GM12878 (cell line): ENCODE measurements around the gene WDR41. TPM values are rescaled to one million over a fixed set of nuclear protein-coding genes. Genes with fewer than 3 reads are reported as not detected.
"Not testable (repeated sequence)": the region's sequence is repeated elsewhere in the genome, so short reads cannot be mapped to it uniquely, and the experiment has no call there.

Experiments used
- ATAC-seq: fragments of 200-7000 bp; cut with Tn5 transposase; 3 replicates; pipeline ENCODE4 v1.9.1; 2020; ENCODE audit warnings: mild to moderate bottlenecking, moderate library complexity
- BruUV-seq: library from RNA; stranded (reverse); fragments of 400-500 nt; replicated peaks from 2 replicates; lab custom pipeline; 2021; lab: Mats Ljungman, UMichigan
- CTCF ChIA-PET: fragments of 300-600 bp; sonication (Branson Sonifier 250); formaldehyde crosslinking; extraction: SDS; loops from one replicate; lab custom pipeline; 2021; ENCODE audit warnings: inconsistent platforms; lab: Yijun Ruan, JAX
- POLR2A ChIA-PET: fragments of 350-600 bp; formaldehyde crosslinking; extraction: SDS; loops from one replicate; lab custom pipeline; 2021; ENCODE audit warnings: inconsistent platforms; lab: Charles Lee
- RAD21 ChIA-PET: fragments of 300-600 bp; sonication (Branson Sonifier 250); formaldehyde crosslinking; loops from one replicate; lab custom pipeline; 2023; ENCODE audit warnings: antibody characterized with exemption; ENCODE audit not compliant: unreplicated experiment; lab: Charles Lee
- SMC1A ChIA-PET: fragments of 300-600 bp; sonication (Branson Sonifier 250); formaldehyde crosslinking; loops from one replicate; lab custom pipeline; 2023; ENCODE audit not compliant: unreplicated experiment, uncharacterized antibody; lab: Charles Lee
- DNase-seq: peaks from one replicate; pipeline ENCODE4 v3.0.0-alpha.2; 2011; ENCODE audit warnings: low read depth, low spot score
- FAIRE-seq: peaks from 3 replicates; lab custom pipeline; 2011; peaks lifted over from hg19 to GRCh38; lab: Jason Lieb, UNC
- H2AFZ ChIP-seq: 2 replicates; pipeline ENCODE4 v1.6.0; 2011; ENCODE audit warnings: low read depth, low read length, control low read depth; ENCODE audit not compliant: control insufficient read depth
- H3K27ac ChIP-seq: 2 replicates; pipeline ENCODE4 v1.5.1; 2011; ENCODE audit warnings: control low read depth; ENCODE audit not compliant: control insufficient read depth, insufficient read depth
- H3K27me3 ChIP-seq, 2 experiments: replicated peaks in 1 of 2; 2 replicates each; pipeline versions ENCODE4 v1.6.0 to v1.6.1; 2011; ENCODE audit warnings: low read length in 1 of 2; ENCODE audit not compliant: control insufficient read depth in 2 of 2, insufficient read depth in 2 of 2
- H3K36me3 ChIP-seq, 2 experiments: 2 replicates each; pipeline ENCODE4 v1.5.1; 2011; ENCODE audit warnings: low read length in 1 of 2; ENCODE audit not compliant: control insufficient read depth in 2 of 2, insufficient read depth in 2 of 2
- H3K4me1 ChIP-seq: 2 replicates; pipeline ENCODE4 v1.6.1; 2011; ENCODE audit warnings: mild to moderate bottlenecking, low read length, moderate library complexity, mixed read lengths; ENCODE audit not compliant: control insufficient read depth, insufficient read depth
- H3K4me2 ChIP-seq: 2 replicates; pipeline ENCODE4 v1.6.0; 2011; ENCODE audit warnings: control low read depth; ENCODE audit not compliant: control insufficient read depth, insufficient read depth
- H3K4me3 ChIP-seq: fragments of 200-600 bp; sonication (generic); 2 replicates; pipeline ENCODE4 v1.5.1; 2016
- H3K79me2 ChIP-seq: 2 replicates; pipeline ENCODE4 v1.6.0; 2011; ENCODE audit warnings: low read length; ENCODE audit not compliant: control insufficient read depth, insufficient read depth
- H3K9ac ChIP-seq: 2 replicates; pipeline ENCODE4 v1.8.0; 2011; ENCODE audit warnings: low read length, control low read depth, mixed read lengths; ENCODE audit not compliant: control insufficient read depth, insufficient read depth
- H3K9me3 ChIP-seq: replicated peaks from 3 replicates; pipeline ENCODE4 v1.5.1; 2011; ENCODE audit warnings: mild to moderate bottlenecking, low read length; ENCODE audit not compliant: control insufficient read depth, insufficient read depth
- H4K20me1 ChIP-seq: 2 replicates; pipeline ENCODE4 v1.6.0; 2011; ENCODE audit not compliant: control insufficient read depth, insufficient read depth
- ELK1 ChIP-seq: IDR thresholded peaks from 2 replicates; pipeline ENCODE4 v1.6.1; 2012; ENCODE audit warnings: low read depth, low read length, improper control_type of control experiment
- MAX ChIP-seq: IDR thresholded peaks from 2 replicates; pipeline ENCODE4 v1.6.1; 2012; ENCODE audit warnings: low read depth, low read length, improper control_type of control experiment
- MXI1 ChIP-seq: fragments of 150-350 bp; IDR thresholded peaks from 2 replicates; pipeline ENCODE4 v1.6.1; 2011; ENCODE audit warnings: low read depth, mild to moderate bottlenecking, inconsistent platforms, low read length, improper control_type of control experiment
- RELA ChIP-seq: fragments of 450-650 bp; IDR thresholded peaks from 2 replicates; pipeline ENCODE4 v1.8.0; 2014; ENCODE audit warnings: borderline replicate concordance; ENCODE audit not compliant: partially characterized antibody
- ZBTB11 ChIP-seq: fragments of 450-650 bp; formaldehyde crosslinking; IDR thresholded peaks from 2 replicates; pipeline ENCODE4 v1.5.0; 2022; ENCODE audit warnings: mild to moderate bottlenecking, missing genetic modification characterization
- ZNF622 ChIP-seq: fragments of 450-650 bp; IDR thresholded peaks from 2 replicates; pipeline ENCODE4 v1.6.1; 2017; ENCODE audit warnings: mild to moderate bottlenecking, inconsistent platforms
- WGBS: methylation state at CpG from one replicate; pipeline ENCODE4 v1.1.6; 2016; ENCODE audit warnings: low lambda C conversion rate; ENCODE audit not compliant: insufficient replicate concordance, insufficient coverage; ENCODE audit errors: missing lambda C conversion rate; 5-methylcytosine and 5-hydroxymethylcytosine counted together
- in situ Hi-C: fragments of 300-500 bp; cut with MboI; formaldehyde crosslinking; loops from 9 replicates; pipeline ENCODE4 v1.14.3; 2018; ENCODE audit warnings: mixed read lengths
- intact Hi-C: fragments of 100-400 bp; cut with micrococcal nuclease; formaldehyde crosslinking; loops from one replicate; pipeline ENCODE4 v1.14.2; 2022; ENCODE audit not compliant: unreplicated experiment
- polyA plus RNA-seq, 11 experiments: library from polyadenylated mRNA; depleted of rRNA in 4 of 11; unstranded in 6 of 11; stranded (reverse) in 5 of 11; fragments of >200 nt; fragmentation: Nextera tagmentation in 4 of 11; fragmentation: Illumina TruSeq in 1 of 11; extraction: Ambion mirVana in 4 of 11; extraction: Trizol in 1 of 11; gene quantifications; 1 replicate in 1 of 11; 2 replicates in 10 of 11; pipeline versions ENCODE4 v1.2.1 to v1.2.3, GENCODE V29; 2011 to 2016; ENCODE audit warnings: inconsistent platforms in 2 of 11, missing spikeins in 2 of 11, low read depth in 1 of 11
- total RNA-seq, 4 experiments: library from RNA; depleted of rRNA in 3 of 4; stranded (reverse); fragments of >200 nt in 3 of 4; fragmentation: Illumina TruSeq in 1 of 4; extraction: Trizol in 1 of 4; gene quantifications; 2 replicates each; pipeline versions ENCODE4 v1.2.1 to v1.2.3, GENCODE V29; 2013 to 2021

Gene WDR41
- total and polyA plus RNA-seq, 10 of the 15 experiments (the other 5 are each of a cell fraction or from before 2014, with no cell fraction given) = 60.0 to 124 (median 84.4) TPM

GRCh38 chr5:77483682-77484081, 8.4 kb downstream of the WDR41 start:
- 98% methylated on average over 2 of the region's 2 CpGs for WGBS
- no peak for ATAC-seq
- in situ Hi-C loops (no loop called here), intact Hi-C loops (no loop called here)
- Histone ChIP-seq H3K4me1 (no peaks in the 10 kb centered on the region), H3K9me3 (no peaks in the 10 kb centered on the region; the same call in 2 of the 3 replicates), H3K79me2 (peaks cover 8% of the 10 kb centered on the region), H4K20me1 (no peaks in the 10 kb centered on the region), H3K9ac (no peak overlapping the region)
- TF ChIP-seq RELA (no peak), ZBTB11 (CRISPR knock-in tag) (no peak), MAX (no peak), MXI1 (no peak), ELK1 (no peak), ZNF622 (no peak)
- TF ChIP-seq, all 136 proteins: peak for 0
- peaks cover 0 to 13% of the 10 kb centered on the region in 2 experiments for H3K36me3 ChIP-seq
- FAIRE-seq (no peak), DNase-seq (no peak)
- no TSS peak for BruUV-seq
- ChIA-PET RAD21 (no interaction called here), CTCF (interaction anchor here (0.9 to 2.2 kb wide), 4 partner anchors 9 to 327 kb away, joined by 3 to 12 read pairs (median 4); partner anchors contain the start of gene WDR41), POLR2A (interaction anchor here (1.1 kb wide), 1 partner anchor 9 kb away, joined by 3 read pairs; no protein-coding TSS in a partner anchor), SMC1A (interaction anchor here (0.9 to 4.7 kb wide), 3 partner anchors 12 to 25 kb away, joined by 3 to 20 read pairs (median 3); no protein-coding TSS in a partner anchor)
- H2AFZ ChIP-seq = no peak overlapping the region
- no peaks in the 10 kb centered on the region for H3K27me3 ChIP-seq
- no peak overlapping the region for H3K4me3 ChIP-seq
- H3K27ac ChIP-seq = no peak overlapping the region
- no peak overlapping the region for H3K4me2 ChIP-seq

GRCh38 chr5:77475041-77475440, 17.1 kb downstream of the WDR41 start:
- BruUV-seq, CTCF ChIA-PET, H3K36me3 ChIP-seq, RAD21 ChIA-PET, DNase-seq, H3K9me3 ChIP-seq, H3K79me2 ChIP-seq, intact Hi-C loops, H3K4me2 ChIP-seq, H4K20me1 ChIP-seq, H3K9ac ChIP-seq, FAIRE-seq, H2AFZ ChIP-seq, in situ Hi-C loops, H3K4me3 ChIP-seq, H3K27me3 ChIP-seq, ATAC-seq, H3K4me1 ChIP-seq, POLR2A ChIA-PET, H3K27ac ChIP-seq: not testable (repeated sequence)
- SMC1A ChIA-PET = interaction anchor here (1.5 kb wide), 1 partner anchor 47 kb away, joined by 3 read pairs; no protein-coding TSS in a partner anchor
- WGBS = 98% methylated on average over 8 of the region's 11 CpGs
